Breast epithelium (tissue), 4 donors: Measurements from ENCODE around the gene LSG1. TPM values are rescaled to one million over a fixed set of nuclear protein-coding genes. Genes with fewer than 3 reads are reported as not detected.

Source experiments
- DNase-seq, 2 donors: peaks; one replicate each; pipeline ENCODE4 v3.0.0-alpha.2; 2019; ENCODE audit warnings: low spot score in 2 of 2
- H3K27ac ChIP-seq, 2 donors: fragments of 200-600 bp; sonication (generic) in 1 of 2; one replicate each; pipeline ENCODE4 v1.5.1; 2016 to 2019; ENCODE audit warnings: mild to moderate bottlenecking in 1 of 2
- H3K27me3 ChIP-seq, 2 donors: fragments of 200-600 bp; sonication (generic) in 1 of 2; one replicate each; pipeline versions ENCODE4 v1.5.1 to v1.6.0; 2017 to 2019; ENCODE audit warnings: control low read depth in 1 of 2, mild to moderate bottlenecking in 1 of 2
- H3K36me3 ChIP-seq: fragments of 200-600 bp; one replicate; pipeline ENCODE4 v1.5.1; 2019
- H3K4me1 ChIP-seq, 2 donors: fragments of 200-600 bp; sonication (generic); one replicate each; pipeline ENCODE4 v1.5.1; 2016 to 2019; ENCODE audit warnings: control low read depth in 1 of 2
- H3K4me3 ChIP-seq, 3 donors: fragments of 200-600 bp; sonication (generic); 1 replicate in 2 of 3; 2 replicates in 1 of 3; pipeline ENCODE4 v1.5.1; 2016 to 2019; ENCODE audit warnings: mild to moderate bottlenecking in 3 of 3, moderate library complexity in 2 of 3
- H3K9me3 ChIP-seq, 2 donors: fragments of 200-600 bp; sonication (generic) in 1 of 2; one replicate each; pipeline ENCODE4 v1.5.1; 2016 to 2019; ENCODE audit warnings: control low read depth in 1 of 2
- POLR2A ChIP-seq: fragments of 450-650 bp; IDR thresholded peaks from one replicate; pipeline ENCODE4 v1.6.1; 2016; ENCODE audit warnings: antibody characterized with exemption, mild to moderate bottlenecking, moderate library complexity
- POLR2AphosphoS5 ChIP-seq, 3 donors: sonication (generic); formaldehyde crosslinking; IDR thresholded peaks; one replicate each; pipeline ENCODE4 v1.6.1; 2017; ENCODE audit warnings: antibody characterized with exemption in 3 of 3
- intact Hi-C: fragments of 100-400 bp; cut with DNase I; formaldehyde crosslinking; loops from one replicate; pipeline ENCODE4 v1.15.1; 2023; ENCODE audit warnings: low total_unique reads
- total RNA-seq, 3 donors: library from RNA; depleted of rRNA; stranded (reverse); fragments of >200 nt; gene quantifications; one replicate each; pipeline ENCODE4 v1.1.0, GENCODE V29; 2016
- TF ChIP-seq, protein P1 (sequence below), 3 donors: fragments of 450-650 bp; IDR thresholded peaks; one replicate each; pipeline ENCODE4 v1.5.1; 2016 to 2017; ENCODE audit warnings: antibody characterized with exemption in 3 of 3, mild to moderate bottlenecking in 3 of 3, moderate library complexity in 3 of 3

Gene LSG1
- total RNA-seq, 3 donors from 2014 or later = 34.9 to 62.3 (median 57.0) TPM

DNA sequence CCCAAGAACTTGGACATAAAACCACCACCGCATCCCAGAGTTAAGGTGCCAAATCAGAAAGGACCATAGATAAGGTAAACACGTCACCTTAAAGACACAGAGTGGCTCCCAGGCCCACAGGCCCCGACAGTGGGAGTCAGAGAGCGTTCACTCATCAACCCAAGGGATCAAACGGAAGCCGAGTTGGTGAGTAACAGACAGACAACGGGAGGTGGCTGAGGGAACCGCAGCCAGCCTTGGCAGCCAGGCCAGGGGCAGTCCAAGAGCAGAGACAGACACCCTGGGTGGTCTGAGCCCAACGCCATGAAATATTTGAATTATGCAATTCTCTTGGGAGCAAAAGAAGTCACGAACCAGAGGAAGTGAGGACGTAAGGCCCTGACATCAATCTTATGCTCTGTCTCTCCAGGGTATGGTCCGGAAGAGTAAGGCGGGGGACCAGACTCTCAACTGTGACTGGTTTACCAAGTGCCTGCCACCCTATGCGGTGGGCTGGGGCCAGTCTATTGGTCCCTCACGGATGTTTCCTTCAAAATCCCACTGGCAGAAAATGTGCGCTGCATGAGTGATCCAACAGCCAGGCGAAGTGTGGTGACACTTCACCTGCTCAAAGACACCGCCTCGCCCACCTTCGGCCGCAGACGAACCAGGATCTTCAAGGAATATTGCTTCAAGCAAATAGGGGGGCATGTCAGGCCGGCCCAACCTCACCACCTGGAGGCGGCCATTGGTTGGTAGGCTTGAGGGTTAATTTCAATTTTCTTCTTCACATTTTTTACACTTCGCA lies 73.0 kb downstream of the LSG1 start:
- TF ChIP-seq POLR2A (no peak), POLR2AphosphoS5 (IDR thresholded peaks at IDR 0.05) (no peak)
- TF ChIP-seq, protein P1, sequence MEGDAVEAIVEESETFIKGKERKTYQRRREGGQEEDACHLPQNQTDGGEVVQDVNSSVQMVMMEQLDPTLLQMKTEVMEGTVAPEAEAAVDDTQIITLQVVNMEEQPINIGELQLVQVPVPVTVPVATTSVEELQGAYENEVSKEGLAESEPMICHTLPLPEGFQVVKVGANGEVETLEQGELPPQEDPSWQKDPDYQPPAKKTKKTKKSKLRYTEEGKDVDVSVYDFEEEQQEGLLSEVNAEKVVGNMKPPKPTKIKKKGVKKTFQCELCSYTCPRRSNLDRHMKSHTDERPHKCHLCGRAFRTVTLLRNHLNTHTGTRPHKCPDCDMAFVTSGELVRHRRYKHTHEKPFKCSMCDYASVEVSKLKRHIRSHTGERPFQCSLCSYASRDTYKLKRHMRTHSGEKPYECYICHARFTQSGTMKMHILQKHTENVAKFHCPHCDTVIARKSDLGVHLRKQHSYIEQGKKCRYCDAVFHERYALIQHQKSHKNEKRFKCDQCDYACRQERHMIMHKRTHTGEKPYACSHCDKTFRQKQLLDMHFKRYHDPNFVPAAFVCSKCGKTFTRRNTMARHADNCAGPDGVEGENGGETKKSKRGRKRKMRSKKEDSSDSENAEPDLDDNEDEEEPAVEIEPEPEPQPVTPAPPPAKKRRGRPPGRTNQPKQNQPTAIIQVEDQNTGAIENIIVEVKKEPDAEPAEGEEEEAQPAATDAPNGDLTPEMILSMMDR (IDR thresholded peaks at IDR 0.05) = no peak
- intact Hi-C loops = no loop called here
- no peak for DNase-seq

DNA sequence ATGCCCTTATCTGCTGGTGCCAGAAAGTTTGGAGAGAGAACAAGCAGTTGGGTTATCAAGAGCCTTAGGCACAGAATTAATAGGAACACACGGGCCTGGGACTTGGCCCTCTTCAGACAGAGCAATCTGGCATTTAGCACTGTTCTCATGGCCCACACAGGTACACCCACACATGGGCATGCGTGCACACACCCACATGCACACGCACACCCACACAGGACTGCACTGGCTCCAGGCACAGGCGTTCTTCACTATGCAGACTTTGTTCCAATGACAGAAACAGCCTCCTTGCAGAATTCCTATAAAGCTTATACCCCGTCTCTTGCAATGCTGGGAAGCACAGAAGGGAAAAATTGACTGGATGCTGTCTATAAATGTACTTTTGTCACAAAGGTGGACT lies 75.1 kb downstream of the LSG1 start:
- Histone ChIP-seq H3K4me1 (peaks cover 0 to 5% of the 10 kb centered on the region in 2 donors), H3K27ac (no peak overlapping the region), H3K4me3 (no peak overlapping the region), H3K36me3 (no peaks in the 10 kb centered on the region), H3K27me3 (no peaks in the 10 kb centered on the region), H3K9me3 (no peaks in the 10 kb centered on the region)
- DNase-seq = no peak
- TF ChIP-seq POLR2A (no peak), POLR2AphosphoS5 (IDR thresholded peaks at IDR 0.05) (no peak)
- TF ChIP-seq, protein P1 (IDR thresholded peaks at IDR 0.05) = no peak
- intact Hi-C loops = no loop called here

More for the DNA sequence above, 73.0 kb downstream of the LSG1 start:
- Histone ChIP-seq H3K36me3 (no peaks in the 10 kb centered on the region), H3K4me1 (no peaks in the 10 kb centered on the region), H3K27ac (no peak overlapping the region), H3K27me3 (no peaks in the 10 kb centered on the region), H3K4me3 (no peak overlapping the region), H3K9me3 (no peaks in the 10 kb centered on the region)

DNA sequence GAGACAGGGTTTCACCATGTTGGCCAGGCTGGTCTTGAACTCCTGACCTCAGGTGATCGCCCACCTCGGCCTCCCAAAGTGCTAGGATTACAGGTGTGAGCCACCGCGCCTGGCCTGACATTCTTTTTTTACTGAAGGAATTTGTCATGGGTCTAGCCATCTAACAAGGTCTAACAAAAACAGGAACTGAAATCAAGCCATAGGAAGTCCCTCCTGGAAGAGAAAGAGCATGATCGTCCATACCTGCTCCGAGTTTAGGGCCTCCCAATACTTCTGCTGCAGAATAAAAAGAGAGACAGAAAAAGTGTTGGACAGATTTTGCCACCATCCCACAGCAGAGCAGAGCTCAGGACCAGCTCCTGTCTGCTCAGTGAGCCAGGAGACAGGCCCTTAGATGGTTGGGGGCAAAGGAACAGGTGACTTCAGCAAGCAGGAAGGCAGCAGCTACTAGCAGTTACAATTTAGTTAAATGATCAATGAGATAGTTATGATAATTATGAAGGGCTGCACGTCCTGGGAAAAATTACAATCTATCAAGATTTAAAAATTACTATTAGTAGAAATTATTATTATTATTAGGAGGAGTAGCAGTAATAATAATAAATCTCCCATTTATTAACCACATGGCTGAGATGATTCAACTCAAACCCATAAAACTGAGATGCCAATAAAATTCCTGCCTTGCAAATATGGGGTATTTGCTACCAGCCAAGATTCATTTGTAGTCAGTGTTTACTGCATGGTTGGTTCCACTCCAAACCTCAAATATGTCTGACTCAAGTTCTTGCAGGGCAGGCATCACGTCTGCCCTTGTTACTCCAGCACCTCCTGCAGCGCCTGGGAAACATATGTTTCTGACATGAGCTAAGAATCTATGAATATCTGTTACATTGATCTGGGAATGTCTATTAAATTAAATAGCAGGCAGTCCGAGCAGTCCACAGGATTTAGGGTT lies 78.9 kb downstream of the LSG1 start:
- no peak overlapping the region for H3K4me3 ChIP-seq
- no peaks in the 10 kb centered on the region for H3K36me3 ChIP-seq
- no peaks in the 10 kb centered on the region for H3K9me3 ChIP-seq
- TF ChIP-seq, protein P1 (IDR thresholded peaks at IDR 0.05) = no peak
- peak in 1 of 3 donors; percentile 44 for TF ChIP-seq POLR2AphosphoS5 (IDR thresholded peaks at IDR 0.05)
- DNase-seq = peak in 1 of 2 donors; percentile 79
- H3K27me3 ChIP-seq = no peaks in the 10 kb centered on the region
- intact Hi-C loops = no loop called here
- H3K4me1 ChIP-seq = peaks cover 0 to 5% of the 10 kb centered on the region in 2 donors
- peak overlapping the region in 1 of 2 donors; percentile 67 for H3K27ac ChIP-seq

Other genes with a start within 250 kb of the LSG1 start
- gene ATP13A3, start 185.2 kb downstream of the LSG1 start, total RNA-seq = 100 to 1,000 TPM; 132 to 170 (median 142) TPM
- 10 to 100 TPM in 1 of 3 donors, 1 to 10 TPM in 2; 9.4 to 12.8 (median 9.6) TPM for gene TMEM44, start 38.8 kb downstream of the LSG1 start, total RNA-seq
- 10 to 100 TPM; 10.1 to 16.7 (median 15.5) TPM for gene FAM43A, start 13.7 kb upstream of the LSG1 start, total RNA-seq